ENCODE data around the gene CACNB3.
A peak's percentile ranks its signal among the peaks of the same experiment; 100 is the strongest.
"Not testable (repeated sequence)": the region's sequence is repeated elsewhere in the genome, so short reads cannot be mapped to it uniquely, and the experiment has no call there.

The CACNB3 gene

DNA sequence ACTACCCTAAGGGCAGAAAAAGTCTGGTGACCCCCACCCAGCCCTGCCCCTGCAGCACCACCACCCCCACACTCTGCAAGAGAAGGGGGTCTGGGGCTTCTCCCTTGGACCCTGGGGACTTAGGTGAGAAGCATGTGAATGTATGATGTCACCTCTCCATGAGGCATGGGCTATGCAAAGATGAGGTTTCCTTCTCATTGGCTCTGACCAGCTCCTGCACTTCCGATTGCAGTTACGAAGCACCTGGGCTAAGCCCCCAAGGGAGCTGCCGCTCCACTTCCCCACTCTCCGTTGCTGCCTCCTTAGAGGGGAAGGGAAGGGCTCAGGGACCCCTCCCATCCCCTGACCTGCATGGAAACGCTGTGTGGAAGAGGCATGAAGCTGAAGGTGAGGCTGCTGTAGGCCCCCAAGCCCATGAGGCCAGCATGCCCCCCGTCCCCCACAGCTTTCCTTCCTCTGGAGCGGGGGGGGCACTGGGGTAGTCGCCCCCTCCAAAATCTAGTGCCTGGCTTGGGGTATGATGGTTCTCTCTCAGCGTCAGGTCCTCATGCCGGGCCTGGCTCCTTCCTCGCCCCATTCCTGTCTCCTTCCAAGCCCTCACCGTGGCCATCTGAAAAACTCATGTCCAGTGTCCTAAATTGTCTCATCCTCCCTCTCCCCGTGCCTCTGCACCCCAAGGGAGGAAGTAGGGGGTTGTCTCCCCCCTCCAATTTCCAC lies 39.1 kb downstream of the CACNB3 start:
- no peak for DNase-seq

DNA sequence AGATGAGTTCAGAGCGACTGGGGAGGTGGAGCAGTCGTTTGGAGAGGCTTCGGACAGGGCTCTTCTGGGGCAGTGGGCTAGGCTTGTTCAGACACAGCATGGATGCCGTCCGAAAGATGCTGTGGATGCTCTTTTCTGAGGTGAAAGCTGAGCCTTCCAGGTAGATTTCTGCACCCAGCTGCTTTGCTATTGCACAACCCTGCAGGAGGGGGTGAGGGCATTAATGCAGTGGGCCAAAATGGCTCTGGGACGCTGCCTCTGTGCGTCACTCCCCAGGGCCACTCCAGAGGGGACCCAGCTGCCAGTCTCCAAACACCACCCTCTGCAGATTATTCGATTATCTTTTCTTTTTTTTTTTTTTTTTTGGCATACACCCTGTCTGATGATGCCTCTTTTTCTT lies 39.7 kb downstream of the CACNB3 start:
- DNase-seq: no peak

GRCh38 chr12:48859607-48860006 lies 41.3 kb downstream of the CACNB3 start:
- DNase-seq: no peak

DNA sequence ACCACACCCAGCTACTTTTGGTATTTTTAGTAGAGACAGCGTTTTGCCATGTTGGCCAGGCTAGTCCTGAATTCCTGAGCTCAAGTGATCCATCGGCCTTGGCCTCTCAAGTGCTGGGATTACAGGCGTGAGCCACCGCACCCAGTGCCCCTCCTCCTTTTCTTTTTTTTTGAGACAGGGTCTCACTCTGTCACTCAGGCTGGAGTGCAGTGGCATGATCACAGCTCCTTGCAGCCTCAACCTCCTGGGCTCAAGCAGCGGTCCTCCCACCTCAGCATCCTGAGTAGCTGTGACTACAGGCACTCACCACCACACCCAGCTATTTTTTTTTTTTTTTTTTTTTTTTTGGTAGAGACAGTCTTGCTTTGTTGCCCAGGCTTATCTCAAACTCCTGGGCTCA lies 41.9 kb downstream of the CACNB3 start:
- DNase-seq: not testable (repeated sequence)

- no peak for DNase-seq
Observed at GRCh38 chr12:48861111-48861510, 42.8 kb downstream of the CACNB3 start.

DNA sequence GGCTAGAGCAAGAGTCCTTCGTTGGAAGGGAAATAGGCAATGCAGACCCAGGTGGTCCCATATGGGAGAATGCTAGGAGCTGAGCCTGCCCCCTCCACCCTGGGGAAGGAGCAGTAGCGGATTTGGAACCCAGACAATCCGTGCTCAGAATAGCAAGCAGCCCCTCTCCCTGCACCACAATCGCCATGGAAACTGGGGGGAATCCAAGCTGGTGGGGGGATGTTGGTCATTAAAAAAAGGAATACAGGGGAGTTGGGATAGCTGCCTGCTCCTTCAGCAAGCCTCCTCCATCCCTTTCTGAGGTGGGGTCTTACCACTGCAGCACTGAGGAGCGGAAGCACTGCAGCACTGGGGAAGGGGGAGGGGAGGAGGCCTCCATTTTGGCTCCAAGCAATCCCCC lies 44.5 kb downstream of the CACNB3 start:
- no peak for DNase-seq

DNA sequence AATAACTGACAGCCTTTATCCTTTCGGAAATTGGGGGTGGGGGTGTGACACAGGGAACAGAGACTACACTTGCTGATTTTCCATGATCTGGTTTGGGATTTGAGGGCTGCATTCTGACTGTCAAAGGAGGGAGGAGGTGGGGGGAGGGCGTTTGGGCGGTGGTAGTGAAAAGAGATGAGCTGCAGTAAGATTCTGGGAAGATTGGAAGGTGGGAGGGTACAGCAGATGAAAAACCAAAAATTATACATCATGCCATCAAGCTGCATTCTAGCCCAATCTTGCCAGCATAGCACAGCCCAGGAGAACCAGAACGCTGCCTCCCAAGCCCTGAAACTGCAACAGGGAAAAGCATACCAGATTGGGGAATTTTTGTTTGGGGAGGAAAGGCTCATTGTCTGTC lies 45.0 kb downstream of the CACNB3 start:
- DNase-seq: no peak

DNA sequence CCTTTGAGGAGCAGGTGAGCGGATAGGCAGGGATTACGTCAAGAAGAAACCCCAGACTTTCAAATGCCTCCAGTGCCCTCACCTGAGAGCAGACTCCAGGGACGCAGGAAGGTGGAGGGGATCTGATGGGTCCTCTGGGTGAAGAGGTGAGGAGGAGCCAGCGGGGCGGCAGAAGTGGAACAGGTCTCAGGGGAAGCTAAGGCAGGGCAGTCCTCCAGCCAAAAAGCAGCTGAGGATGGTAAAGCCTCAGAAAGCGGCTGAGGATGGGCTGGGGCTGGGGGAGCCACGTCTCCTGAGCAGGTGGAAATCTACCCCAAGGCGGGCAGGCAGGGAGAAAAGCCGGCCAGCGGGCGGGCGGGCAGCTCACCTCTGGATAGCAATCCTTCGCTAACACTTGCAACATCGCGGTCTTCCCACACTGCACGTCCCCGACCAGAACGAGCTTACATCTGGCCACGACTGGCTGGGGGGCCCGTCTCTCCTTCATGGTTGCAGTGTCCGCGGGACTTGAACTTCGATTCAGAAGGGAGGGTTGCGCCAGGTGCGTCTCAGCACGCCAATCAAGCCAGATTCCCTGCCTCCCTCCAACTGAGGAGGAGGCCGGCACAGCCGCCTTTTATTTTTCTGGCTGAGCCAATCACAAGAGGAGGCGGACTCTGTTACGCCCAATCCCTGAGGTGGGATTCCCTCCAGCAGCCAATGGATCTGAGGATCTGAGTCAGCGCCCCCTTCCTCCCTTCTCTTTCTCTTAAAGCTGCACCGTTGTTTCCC lies 47.2 kb downstream of the CACNB3 start, which contains the start of gene RND1:
Gene RND1, minus strand, starts transcription at position 590 of the 771 bp plus-strand sequence. Its CDS starts 103 bp downstream, at position 487.
- DNase-seq: peak; percentile 70

DNA sequence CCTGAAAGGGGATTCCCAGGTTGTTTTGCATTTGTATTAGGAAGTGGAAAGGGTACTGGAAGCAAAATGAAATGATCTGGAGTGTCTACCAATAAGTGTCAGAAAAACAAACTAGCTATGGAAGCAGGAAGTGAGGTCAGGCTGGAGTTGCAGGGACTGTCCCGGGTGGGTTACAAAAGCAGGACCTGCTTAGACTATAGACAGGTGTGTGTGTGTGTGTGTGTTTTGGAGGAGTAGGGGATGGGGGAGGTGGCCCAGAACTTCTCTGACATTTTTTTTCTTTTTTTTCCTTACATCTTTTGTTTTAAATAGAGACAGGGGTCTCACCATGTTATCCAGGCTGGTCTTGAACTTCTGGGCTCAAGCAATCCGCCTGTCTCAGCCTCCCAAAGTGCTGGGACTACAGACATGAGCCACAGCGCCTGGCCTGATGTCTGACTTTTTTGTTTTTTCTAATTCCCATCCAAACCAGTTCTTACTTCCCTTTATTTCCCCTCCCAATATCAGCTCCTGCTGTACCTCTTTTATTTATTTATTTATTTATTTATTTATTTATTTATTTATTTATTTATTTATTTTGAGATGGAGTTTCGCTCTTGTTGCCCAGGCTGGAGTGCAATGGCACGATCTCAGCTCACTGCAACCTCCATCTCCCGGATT lies 47.9 kb downstream of the CACNB3 start:
- no peak for DNase-seq

GRCh38 chr12:48868451-48868850 lies 50.2 kb downstream of the CACNB3 start:
- DNase-seq: no peak

DNA sequence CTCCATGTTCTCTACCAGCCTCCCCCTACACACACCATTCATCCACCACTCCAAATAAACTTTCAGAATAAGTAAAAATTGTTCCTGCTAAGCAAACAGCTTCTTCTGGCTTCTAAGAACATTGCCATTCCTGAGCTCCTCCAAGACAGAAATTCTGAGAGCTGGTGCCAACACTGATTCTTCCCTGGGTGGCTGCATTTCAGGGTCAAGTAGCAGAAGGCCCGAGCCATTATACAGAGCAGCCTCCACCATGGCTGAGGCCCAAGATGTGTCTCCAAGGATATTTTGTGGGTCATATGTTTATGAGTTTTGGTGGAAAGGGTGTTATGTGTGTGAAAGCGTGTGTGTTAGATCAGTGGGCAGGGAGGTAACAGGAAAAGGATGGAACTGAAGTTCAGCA lies 50.9 kb downstream of the CACNB3 start:
- DNase-seq: no peak

DNA sequence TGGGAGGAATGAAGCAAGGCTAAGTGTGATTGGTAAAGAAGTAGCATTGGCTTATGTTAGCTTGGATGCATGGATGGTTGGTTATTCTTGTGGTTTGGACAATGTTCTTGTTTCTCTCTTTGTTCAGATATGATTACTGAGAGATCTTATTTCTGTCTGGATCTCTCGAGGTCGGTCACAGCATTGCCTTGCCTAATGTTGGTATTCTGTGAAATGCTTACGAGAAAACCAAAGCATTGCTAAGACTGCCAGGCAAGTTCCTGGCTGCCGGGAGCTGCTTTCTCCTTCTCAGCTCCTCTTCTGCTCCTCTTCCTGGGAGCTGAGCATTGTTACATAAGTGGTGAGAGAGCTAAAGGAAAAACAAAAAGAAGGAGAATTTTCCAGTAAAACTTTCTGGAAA lies 54.8 kb downstream of the CACNB3 start:
- no peak for DNase-seq

DNA sequence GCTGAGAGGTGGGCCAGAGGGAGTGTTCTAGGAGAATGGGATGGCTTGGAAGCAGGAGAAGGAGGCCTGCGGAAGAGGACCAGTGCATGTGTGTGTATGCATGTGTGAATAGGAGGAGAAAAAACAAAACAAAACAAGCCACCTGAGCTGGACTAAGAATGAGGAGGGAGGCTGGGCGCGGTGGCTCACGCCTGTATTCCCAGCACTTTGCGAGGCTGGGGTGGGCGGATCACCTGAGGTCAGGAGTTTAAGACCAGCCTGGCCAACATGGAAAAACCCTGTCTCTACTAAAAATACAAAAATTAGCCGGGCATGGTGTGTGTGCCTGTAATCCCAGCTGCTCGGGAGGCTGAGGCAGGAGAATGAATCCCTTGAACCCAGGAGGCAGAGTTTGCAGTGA lies 55.2 kb downstream of the CACNB3 start:
- DNase-seq: not testable (repeated sequence)

DNA sequence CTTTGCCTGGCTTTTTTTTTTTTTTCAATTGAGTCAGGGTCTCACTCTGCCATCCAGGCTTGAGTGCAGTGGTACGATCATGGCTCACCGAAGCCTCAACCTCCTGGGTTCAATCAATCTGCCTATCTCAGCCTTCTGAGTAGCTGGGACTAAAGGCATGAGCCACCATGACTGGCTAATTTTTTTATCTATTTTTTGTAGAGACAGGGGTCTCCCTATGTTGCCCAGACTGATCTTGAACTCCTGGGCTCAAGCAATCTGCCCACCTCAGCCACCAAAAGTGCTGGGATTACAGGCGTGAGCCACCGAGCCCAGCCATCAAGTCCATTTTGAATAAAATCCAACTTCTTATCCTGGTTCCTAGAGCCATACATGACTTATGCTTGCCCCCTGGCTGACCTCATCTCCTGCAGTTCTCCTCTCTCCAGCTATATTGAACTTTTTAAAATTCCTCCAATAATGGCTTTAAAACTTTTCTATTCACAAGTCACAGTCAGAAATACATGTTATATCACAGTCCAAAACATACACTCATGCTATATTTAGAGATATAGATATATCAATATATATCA lies 57.7 kb downstream of the CACNB3 start:
- no peak for DNase-seq

Data from DMS 273 treated with DMSO at 0.1 percent for 48 hours (cell line).